H1 (cell line): ENCODE data around the gene RGP1. TPM values are rescaled to one million over a fixed set of nuclear protein-coding genes. Genes with fewer than 3 reads are reported as not detected.

Experiments
- GABPA ChIP-seq: IDR thresholded peaks from 2 replicates; pipeline ENCODE4 v1.6.1; 2011; ENCODE audit warnings: mild to moderate bottlenecking, low read length, moderate library complexity, borderline replicate concordance; ENCODE audit not compliant: insufficient read depth
- KDM4A ChIP-seq: IDR thresholded peaks from one replicate; pipeline ENCODE4 v1.7.1; 2012; ENCODE audit warnings: low read depth, mild to moderate bottlenecking, moderate library complexity, low read length, inconsistent platforms; ENCODE audit not compliant: severe bottlenecking
- POLR2AphosphoS5 ChIP-seq: IDR thresholded peaks from 2 replicates; pipeline ENCODE4 v1.6.1; 2011; ENCODE audit warnings: low read depth, low read length
- SIN3A ChIP-seq, 2 experiments: IDR thresholded peaks in 1 of 2; conservative IDR thresholded peaks in 1 of 2; 2 replicates each; pipeline ENCODE4 v1.6.1; 2011 to 2012; ENCODE audit warnings: low read length in 2 of 2, improper control_type of control experiment in 1 of 2, low read depth in 1 of 2, mild to moderate bottlenecking in 1 of 2
- polyA plus RNA-seq, 7 experiments: library from polyadenylated mRNA; depleted of rRNA in 3 of 7; stranded (reverse) in 5 of 7; unstranded in 2 of 7; fragments of >200 nt in 5 of 7; fragments of 200-250 nt in 2 of 7; gene quantifications; 1 replicate in 5 of 7; 2 replicates in 1 of 7; 4 replicates in 1 of 7; pipeline versions ENCODE4 v1.2.1 to v1.2.3, GENCODE V29; 2011 to 2013; ENCODE audit warnings: missing spikeins in 2 of 7, mixed read lengths in 2 of 7
- total RNA-seq: library from RNA; stranded (reverse); fragmentation: NEBNext Ultra II Directional; extraction: Animal tissue kit (Norgen Biotek cat#: 25700); gene quantifications from 2 replicates; pipeline ENCODE4 v1.2.1, GENCODE V29; 2021

RGP1 gene
- total and polyA plus RNA-seq, 2 of the 8 experiments (the other 6 are each of a cell fraction or from before 2014, with no cell fraction given): 11.8 to 22.7 TPM

GRCh38 chr9:35748242-35748857 lies 737 bp upstream of the RGP1 start (continued):
- no peak for TF ChIP-seq KDM4A
- no peak for TF ChIP-seq POLR2AphosphoS5
- TF ChIP-seq GABPA: no peak
- 0 out of 4 replicates have a peak, but pooled peaks of 1 of the 2 experiments have one; percentile 1 for TF ChIP-seq SIN3A (conservative IDR thresholded peaks at IDR 0.05 in 1 of 2, IDR thresholded peaks at IDR 0.05 in 1 of 2; ENCODE audit: low read depth in 1 of 2, low read length in 2 of 2)
